B cell (primary cell): ENCODE data around the gene CASK. TPM values are rescaled to one million over a fixed set of nuclear protein-coding genes. Genes with fewer than 3 reads are reported as not detected.

ENCODE experiments used
- ATAC-seq: fragments of 200-7000 bp; cut with Tn5 transposase; one replicate; pipeline ENCODE4 v1.10.0; 2021; ENCODE audit warnings: low read depth, mild to moderate bottlenecking, moderate number of reproducible peaks, moderate library complexity
- CTCF ChIA-PET: fragments of 350-600 bp; sonication (Branson Sonifier 250); formaldehyde crosslinking; loops from one replicate; lab custom pipeline; 2021; ENCODE audit warnings: antibody characterized with exemption, inconsistent platforms; lab: Charles Lee
- POLR2A ChIA-PET: fragments of 350-600 bp; sonication (Branson Sonifier 250); formaldehyde crosslinking; loops from one replicate; lab custom pipeline; 2021; ENCODE audit warnings: antibody characterized with exemption; lab: Charles Lee
- DNase-seq: peaks from one replicate; pipeline ENCODE4 v3.0.0; 2013
- H2AFZ ChIP-seq: 2 replicates; pipeline ENCODE4 v1.6.1; 2012; ENCODE audit warnings: mild to moderate bottlenecking, low read depth, low read length; ENCODE audit not compliant: insufficient read depth, poor library complexity, severe bottlenecking
- H3K27ac ChIP-seq, 2 donors: 1 replicate in 1 of 2; 2 replicates in 1 of 2; pipeline ENCODE4 v1.5.1; 2012 to 2013; ENCODE audit warnings: low read length in 2 of 2, mild to moderate bottlenecking in 2 of 2, moderate library complexity in 1 of 2
- H3K27me3 ChIP-seq, 4 experiments: fragments of 200-600 bp in 1 of 4; sonication (generic) in 1 of 4; replicated peaks in 1 of 4; 1 replicate in 2 of 4; 2 replicates in 2 of 4; pipeline versions ENCODE4 v1.6.1 to v1.7.0; 2013 to 2016; ENCODE audit warnings: low read length in 3 of 4, mild to moderate bottlenecking in 2 of 4, mixed read lengths in 1 of 4, moderate library complexity in 1 of 4; ENCODE audit not compliant: insufficient read depth in 4 of 4, control insufficient read depth in 3 of 4; ENCODE audit errors: control extremely low read depth in 1 of 4
- H3K36me3 ChIP-seq, 2 experiments: replicated peaks in 1 of 2; 1 replicate in 1 of 2; 2 replicates in 1 of 2; pipeline versions ENCODE4 v1.6.1 to v1.7.1; 2013; ENCODE audit warnings: low read length in 1 of 2; ENCODE audit not compliant: insufficient read depth in 2 of 2, control insufficient read depth in 1 of 2; ENCODE audit errors: control extremely low read depth in 1 of 2, extremely low read depth in 1 of 2
- H3K4me1 ChIP-seq, 2 donors: fragments of 200-600 bp in 1 of 2; sonication (generic) in 1 of 2; 1 replicate in 1 of 2; 2 replicates in 1 of 2; pipeline versions ENCODE4 v1.5.1 to v1.6.1; 2013 to 2017; ENCODE audit warnings: low read length in 2 of 2; ENCODE audit not compliant: control insufficient read depth in 2 of 2, insufficient read depth in 2 of 2
- H3K4me2 ChIP-seq: replicated peaks from 2 replicates; pipeline ENCODE3; 2012; ENCODE audit warnings: mild to moderate bottlenecking, low read depth, low read length; ENCODE audit not compliant: poor library complexity, severe bottlenecking
- H3K4me3 ChIP-seq, 5 experiments: fragments of 200-600 bp in 1 of 5; sonication (generic) in 1 of 5; 1 replicate in 3 of 5; 2 replicates in 2 of 5; pipeline versions ENCODE4 v1.5.1 to v1.7.0; 2011 to 2016; ENCODE audit warnings: low read length in 4 of 5, mild to moderate bottlenecking in 4 of 5, low read depth in 2 of 5, control low read depth in 1 of 5, moderate library complexity in 1 of 5; ENCODE audit not compliant: insufficient read depth in 1 of 5; ENCODE audit errors: control extremely low read depth in 1 of 5, extremely low read depth in 1 of 5
- H3K79me2 ChIP-seq: fragments of 200-600 bp; sonication (generic); one replicate; pipeline ENCODE4 v1.6.0; 2016; ENCODE audit warnings: low read length; ENCODE audit not compliant: control insufficient read depth, insufficient read depth
- H3K9ac ChIP-seq: fragments of 200-600 bp; sonication (generic); 2 replicates; pipeline ENCODE4 v1.6.1; 2017; ENCODE audit warnings: mild to moderate bottlenecking, low read length, moderate library complexity
- H3K9me3 ChIP-seq, 3 donors: one replicate each; pipeline versions ENCODE4 v1.6.1 to v1.7.1; 2013; ENCODE audit warnings: low read length in 2 of 3; ENCODE audit not compliant: control insufficient read depth in 2 of 3, insufficient read depth in 1 of 3; ENCODE audit errors: control extremely low read depth in 1 of 3
- H4K20me1 ChIP-seq: 2 replicates; pipeline ENCODE4 v1.6.0; 2012; ENCODE audit warnings: mild to moderate bottlenecking, low read length; ENCODE audit not compliant: insufficient read depth, control insufficient read depth, poor library complexity, severe bottlenecking
- H3K27ac Mint-ChIP-seq: one replicate; pipeline ENCODE4 v1.8.0; 2021; ENCODE audit warnings: mixed read lengths
- H3K27me3 Mint-ChIP-seq: one replicate; pipeline ENCODE4 v1.8.0; 2021; ENCODE audit warnings: mixed read lengths
- H3K4me1 Mint-ChIP-seq: one replicate; pipeline ENCODE4 v1.8.0; 2021; ENCODE audit warnings: mixed read lengths
- H3K4me3 Mint-ChIP-seq: one replicate; pipeline ENCODE4 v1.8.0; 2021; ENCODE audit warnings: mixed read lengths
- H3K9me3 Mint-ChIP-seq: one replicate; pipeline ENCODE4 v1.8.0; 2022; ENCODE audit warnings: mixed read lengths; ENCODE audit not compliant: insufficient read depth
- EZH2 ChIP-seq: IDR thresholded peaks from 2 replicates; pipeline ENCODE4 v1.6.1; 2012; ENCODE audit warnings: borderline replicate concordance, low read depth, mild to moderate bottlenecking, moderate library complexity, low read length; ENCODE audit not compliant: insufficient read depth, poor library complexity, severe bottlenecking
- WGBS: methylation state at CpG from one replicate; pipeline ENCODE4 v1.1.5; 2013; ENCODE audit warnings: missing lambda C conversion rate; ENCODE audit not compliant: insufficient coverage; 5-methylcytosine and 5-hydroxymethylcytosine counted together
- intact Hi-C: fragments of 100-400 bp; cut with micrococcal nuclease; formaldehyde crosslinking; loops from one replicate; pipeline ENCODE4 v1.10.0; 2022
- polyA plus RNA-seq: library from polyadenylated mRNA; depleted of rRNA; stranded (reverse); fragments of >200 nt; gene quantifications from 2 replicates; pipeline ENCODE4 v1.2.3, GENCODE V29; 2012
- small RNA-seq: library from RNA; depleted of rRNA; stranded (forward); fragments of <200 nt; gene quantifications from one replicate; pipeline ENCODE3, GENCODE V24; 2012; ENCODE audit warnings: low replicate concordance, low read depth; ENCODE audit not compliant: insufficient read length
- total RNA-seq, 2 donors: library from RNA; stranded (reverse); fragments of 120-200 nt in 1 of 2; gene quantifications; 1 replicate in 1 of 2; 2 replicates in 1 of 2; pipeline versions ENCODE4 v1.2.3 to v1.2.4, GENCODE V29; 2013 to 2022
- TF ChIP-seq, protein P1 (sequence below): fragments of 200-600 bp; IDR thresholded peaks from one replicate; pipeline ENCODE4 v1.8.0; 2022; ENCODE audit warnings: antibody characterized with exemption, mild to moderate bottlenecking

Gene CASK
- total and polyA plus RNA-seq, 2 donors (not counting 1 experiment from before 2014, with no cell fraction given), result 14.2 to 50.4 TPM

DNA sequence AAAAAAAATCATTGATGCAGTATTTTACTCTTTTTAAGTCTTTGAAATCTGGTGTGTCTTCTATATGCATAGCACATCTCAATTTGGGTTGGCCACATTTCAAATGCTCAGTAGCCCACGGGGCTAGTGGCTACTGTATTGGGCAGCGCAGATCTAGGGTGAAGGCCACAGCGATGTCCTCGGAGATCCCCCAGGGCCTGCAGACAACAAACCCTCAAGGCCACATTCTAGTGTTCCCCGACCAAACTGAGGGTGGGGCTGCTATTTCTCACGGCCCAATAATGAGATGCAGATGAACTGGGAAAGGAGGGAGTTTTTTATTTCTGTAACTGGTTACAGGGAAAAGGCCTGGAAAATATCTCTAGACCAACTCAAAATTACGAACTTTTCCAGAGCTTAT, 452.6 kb downstream of the CASK start:
- Histone ChIP-seq H3K27me3 (no peaks in the 10 kb centered on the region), H3K4me3 (no peak overlapping the region), H3K9me3 (no peaks in the 10 kb centered on the region), H3K36me3 (no peaks in the 10 kb centered on the region), H3K4me2 (no peak overlapping the region), H3K9ac (no peak overlapping the region), H3K27ac (no peak overlapping the region), H3K4me1 (no peaks in the 10 kb centered on the region), H4K20me1 (no peaks in the 10 kb centered on the region), H2AFZ (no peak overlapping the region), H3K79me2 (no peaks in the 10 kb centered on the region)
- no peak overlapping the region for H3K27ac Mint-ChIP-seq
- no peak for DNase-seq
- no peaks in the 10 kb centered on the region for H3K27me3 Mint-ChIP-seq
- no peak for TF ChIP-seq EZH2
- ChIA-PET CTCF (no interaction called here), POLR2A (no interaction called here)
- no peak for ATAC-seq
- H3K4me1 Mint-ChIP-seq, result no peaks in the 10 kb centered on the region
- WGBS, result no CpG with 5 or more reads among the region's 7 CpGs
- no peak overlapping the region for H3K4me3 Mint-ChIP-seq
- no peaks in the 10 kb centered on the region for H3K9me3 Mint-ChIP-seq
- intact Hi-C loops, result no loop called here

DNA sequence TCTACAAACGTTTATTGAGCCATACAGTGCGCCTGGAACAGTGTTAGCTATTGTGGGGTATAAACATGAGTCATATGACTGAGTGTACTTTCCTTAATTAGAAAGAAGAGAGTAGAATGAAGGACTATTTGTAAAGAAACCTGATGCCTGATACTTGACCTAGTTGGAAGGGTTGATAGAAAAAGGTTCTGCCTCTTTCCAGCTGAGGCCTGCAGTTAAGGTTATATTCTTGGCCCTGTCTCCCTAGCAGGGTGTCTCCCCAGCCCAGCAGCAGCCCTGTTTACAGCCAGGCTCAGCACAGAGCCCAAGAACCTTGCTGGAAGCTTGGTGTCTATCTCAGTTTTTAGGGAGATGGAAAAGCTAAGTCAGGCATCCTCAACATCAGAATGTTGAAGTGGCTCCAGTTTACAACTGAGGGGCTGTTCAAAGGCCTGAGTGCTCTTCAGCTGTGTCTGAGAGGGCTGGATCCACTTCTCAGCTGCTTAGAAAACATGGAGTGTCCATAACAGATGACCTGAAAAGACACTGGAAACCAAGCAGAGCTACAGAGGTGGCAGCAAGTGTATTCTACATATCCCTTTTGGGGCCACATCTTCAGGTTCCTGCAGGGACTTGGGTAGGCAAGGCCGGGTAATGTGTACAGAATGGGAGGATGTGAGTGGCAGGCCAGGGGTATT, 454.6 kb downstream of the CASK start:
- DNase-seq, result no peak
- Histone ChIP-seq H3K79me2 (no peaks in the 10 kb centered on the region), H3K4me1 (no peaks in the 10 kb centered on the region), H2AFZ (no peak overlapping the region), H3K9ac (no peak overlapping the region), H3K9me3 (no peaks in the 10 kb centered on the region), H3K27ac (no peak overlapping the region), H3K4me2 (no peak overlapping the region), H3K4me3 (no peak overlapping the region), H4K20me1 (no peaks in the 10 kb centered on the region), H3K36me3 (no peaks in the 10 kb centered on the region), H3K27me3 (no peaks in the 10 kb centered on the region)
- TF ChIP-seq, protein P1, sequence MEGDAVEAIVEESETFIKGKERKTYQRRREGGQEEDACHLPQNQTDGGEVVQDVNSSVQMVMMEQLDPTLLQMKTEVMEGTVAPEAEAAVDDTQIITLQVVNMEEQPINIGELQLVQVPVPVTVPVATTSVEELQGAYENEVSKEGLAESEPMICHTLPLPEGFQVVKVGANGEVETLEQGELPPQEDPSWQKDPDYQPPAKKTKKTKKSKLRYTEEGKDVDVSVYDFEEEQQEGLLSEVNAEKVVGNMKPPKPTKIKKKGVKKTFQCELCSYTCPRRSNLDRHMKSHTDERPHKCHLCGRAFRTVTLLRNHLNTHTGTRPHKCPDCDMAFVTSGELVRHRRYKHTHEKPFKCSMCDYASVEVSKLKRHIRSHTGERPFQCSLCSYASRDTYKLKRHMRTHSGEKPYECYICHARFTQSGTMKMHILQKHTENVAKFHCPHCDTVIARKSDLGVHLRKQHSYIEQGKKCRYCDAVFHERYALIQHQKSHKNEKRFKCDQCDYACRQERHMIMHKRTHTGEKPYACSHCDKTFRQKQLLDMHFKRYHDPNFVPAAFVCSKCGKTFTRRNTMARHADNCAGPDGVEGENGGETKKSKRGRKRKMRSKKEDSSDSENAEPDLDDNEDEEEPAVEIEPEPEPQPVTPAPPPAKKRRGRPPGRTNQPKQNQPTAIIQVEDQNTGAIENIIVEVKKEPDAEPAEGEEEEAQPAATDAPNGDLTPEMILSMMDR, result no peak
- no peak for TF ChIP-seq EZH2
- CTCF ChIA-PET, result no interaction called here
- no CpG with 5 or more reads among the region's 3 CpGs for WGBS
- Mint-ChIP-seq H3K9me3 (no peaks in the 10 kb centered on the region), H3K4me3 (no peak overlapping the region), H3K4me1 (no peaks in the 10 kb centered on the region), H3K27me3 (no peaks in the 10 kb centered on the region), H3K27ac (no peak overlapping the region)
- POLR2A ChIA-PET, result no interaction called here
- intact Hi-C loops, result no loop called here
- ATAC-seq, result no peak

Small RNA genes within 50 kb of the gene (small RNA-seq; reads per million reads assigned to genes)
- not detected for gene AL353691.2
- not detected for gene RN7SL144P
- not detected for gene RNU6-1321P
- not detected for gene RNU6-202P

Other genes with a start within 250 kb of the CASK start
- gene GPR34, start 234.6 kb downstream of the CASK start, total RNA-seq, result not detected in 2 replicates
- gene GPR34, start 234.6 kb downstream of the CASK start, polyA plus RNA-seq, result 0.21 TPM in 1 of 2 replicates, not detected in the other
- not detected in 2 replicates for gene GPR82, start 199.4 kb downstream of the CASK start, total RNA-seq
- gene GPR82, start 199.4 kb downstream of the CASK start, polyA plus RNA-seq, result not detected in 2 replicates